ENCODE measurements around the gene CDH22.

The CDH22 gene

DNA sequence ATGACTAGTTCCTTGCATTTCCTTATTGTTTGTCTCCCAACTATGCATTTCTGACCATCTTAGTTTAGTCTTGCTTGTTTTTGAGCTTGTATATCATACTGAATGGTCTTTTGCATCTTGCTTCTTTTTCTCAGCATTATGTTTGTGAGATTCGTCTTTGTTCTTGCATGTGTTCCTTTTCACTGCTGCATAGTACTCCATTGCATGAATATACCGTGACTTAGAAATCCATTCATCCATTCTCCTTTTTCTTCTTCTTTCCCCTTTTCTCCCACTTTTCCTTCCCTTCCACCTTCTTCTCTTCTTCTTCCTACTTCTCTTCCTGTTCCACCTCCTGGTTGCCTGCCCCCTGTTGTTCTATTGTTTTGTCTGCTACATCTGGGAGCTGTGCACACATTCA is 42.8 kb downstream of the CDH22 start:
- no peak for DNase-seq

DNA sequence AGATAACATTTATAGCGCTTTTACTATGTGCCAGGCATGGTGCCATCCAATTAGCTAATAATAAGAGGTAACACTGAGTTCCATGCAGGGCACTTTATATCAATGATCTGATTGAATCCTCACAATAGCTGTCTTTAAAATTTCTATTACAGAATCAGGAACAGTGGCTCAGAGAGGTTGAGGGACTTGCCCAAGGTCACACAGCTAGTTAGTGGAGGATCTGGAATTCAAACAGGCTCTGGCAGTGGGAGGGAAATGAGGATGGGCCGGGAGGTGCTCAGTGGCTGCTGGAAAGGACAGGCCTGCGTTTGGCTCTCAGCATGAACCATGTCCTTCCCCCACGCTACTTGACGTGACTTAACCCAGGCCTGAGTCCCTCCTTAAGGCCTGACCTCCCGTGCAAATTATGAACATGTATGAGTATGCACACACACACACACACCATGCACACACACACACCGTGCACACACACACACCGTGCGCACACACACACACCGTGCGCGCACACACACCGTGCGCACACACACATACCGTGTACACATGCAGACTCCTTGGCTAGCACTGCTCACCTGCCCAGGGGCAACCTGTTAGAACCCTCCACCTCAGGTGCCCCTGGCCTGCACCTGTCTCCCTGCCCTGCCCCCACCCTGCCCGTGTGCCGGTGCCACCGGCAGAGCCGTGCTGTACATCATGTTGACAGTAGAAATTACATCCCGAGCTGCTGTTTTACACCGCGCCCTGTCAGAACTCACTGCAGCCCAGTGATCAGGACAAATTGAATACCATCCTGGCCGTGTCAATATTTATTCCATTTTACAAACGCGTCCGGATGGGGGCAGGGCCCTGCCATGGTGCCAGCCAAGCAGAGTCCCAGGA is 43.7 kb downstream of the CDH22 start:
- DNase-seq = no peak

DNA sequence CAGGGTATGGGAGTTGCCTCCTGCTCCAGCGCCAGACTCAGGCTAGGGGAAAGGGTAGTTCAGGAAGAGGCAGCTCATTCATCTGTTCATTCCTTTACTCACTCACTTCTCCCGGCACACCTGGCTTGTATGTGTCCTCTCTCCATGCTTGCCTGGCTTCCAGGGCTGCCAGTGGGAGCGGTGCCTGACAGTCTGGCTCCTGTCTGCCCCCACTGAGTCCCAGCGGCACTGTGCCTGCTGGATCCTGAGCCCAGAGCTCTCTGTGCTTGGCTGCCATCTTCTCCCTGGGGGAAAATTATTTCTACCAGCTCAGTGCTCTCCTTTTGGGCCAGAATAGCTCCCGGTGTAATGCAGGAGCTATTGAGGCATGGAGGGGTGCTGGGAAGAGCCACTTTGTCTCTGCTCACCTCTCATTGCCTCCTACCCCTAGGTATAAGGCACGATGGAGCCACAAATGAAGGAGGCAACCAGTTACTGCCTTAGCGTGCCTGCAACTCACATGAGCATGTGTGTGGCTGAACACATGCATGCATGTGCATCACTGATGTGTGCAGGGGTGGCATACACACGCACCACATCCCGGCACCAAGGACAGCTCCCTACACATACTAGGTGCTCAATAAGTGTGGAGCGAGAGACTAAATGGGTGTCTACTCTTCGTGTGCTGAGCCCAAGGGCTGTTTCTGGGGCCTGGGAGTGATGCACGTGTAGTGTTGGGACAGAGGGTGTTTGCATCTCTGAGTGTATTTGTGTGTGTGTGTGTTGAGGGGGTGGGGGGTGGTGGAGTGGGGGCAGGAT is 46.6 kb downstream of the CDH22 start:
- no peak for DNase-seq

DNA sequence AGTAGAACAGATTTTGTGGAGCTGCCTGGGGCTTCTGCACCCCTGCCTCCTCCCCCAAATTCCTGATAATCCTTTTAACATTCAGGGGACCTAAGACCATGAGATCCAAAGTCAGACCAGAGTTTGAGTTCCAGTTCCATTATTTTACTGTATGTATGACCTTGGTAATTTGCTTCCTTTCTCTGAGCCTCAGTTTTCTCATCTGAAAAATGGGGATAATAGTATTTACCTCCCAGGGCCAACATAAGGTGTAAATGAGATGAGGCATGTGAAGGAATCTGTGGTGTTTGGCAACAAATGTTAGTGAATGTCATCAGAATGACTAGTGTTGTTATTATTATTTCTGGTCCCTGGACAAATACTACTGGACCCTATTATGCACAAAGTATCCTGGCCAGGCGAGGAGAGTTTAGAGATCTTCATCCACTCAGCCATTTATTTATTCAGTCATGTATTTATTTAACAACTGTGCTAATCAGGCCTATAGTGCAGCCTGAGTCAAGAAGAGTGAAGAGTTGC is 47.3 kb downstream of the CDH22 start:
- no peak for DNase-seq

DNA sequence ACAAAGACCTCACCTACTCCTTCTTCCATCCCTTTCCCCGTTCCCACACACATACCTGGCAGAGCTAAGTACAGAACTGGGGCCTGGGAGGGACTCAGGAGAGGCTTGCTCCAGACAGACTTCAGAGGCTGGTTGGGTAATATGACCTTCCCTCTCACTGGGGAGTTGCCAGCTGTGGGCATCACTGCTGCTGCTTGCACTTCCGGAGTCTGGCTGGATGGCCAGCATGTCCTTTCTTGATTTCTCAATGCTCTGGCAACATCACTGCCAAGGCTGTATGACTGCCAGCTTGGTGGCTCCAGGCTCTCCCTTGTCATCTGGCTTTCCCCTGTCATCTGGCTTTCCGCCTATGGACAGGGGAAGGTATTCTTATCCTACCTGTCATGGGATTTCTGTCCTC is 47.8 kb downstream of the CDH22 start:
- no peak for DNase-seq

DNA sequence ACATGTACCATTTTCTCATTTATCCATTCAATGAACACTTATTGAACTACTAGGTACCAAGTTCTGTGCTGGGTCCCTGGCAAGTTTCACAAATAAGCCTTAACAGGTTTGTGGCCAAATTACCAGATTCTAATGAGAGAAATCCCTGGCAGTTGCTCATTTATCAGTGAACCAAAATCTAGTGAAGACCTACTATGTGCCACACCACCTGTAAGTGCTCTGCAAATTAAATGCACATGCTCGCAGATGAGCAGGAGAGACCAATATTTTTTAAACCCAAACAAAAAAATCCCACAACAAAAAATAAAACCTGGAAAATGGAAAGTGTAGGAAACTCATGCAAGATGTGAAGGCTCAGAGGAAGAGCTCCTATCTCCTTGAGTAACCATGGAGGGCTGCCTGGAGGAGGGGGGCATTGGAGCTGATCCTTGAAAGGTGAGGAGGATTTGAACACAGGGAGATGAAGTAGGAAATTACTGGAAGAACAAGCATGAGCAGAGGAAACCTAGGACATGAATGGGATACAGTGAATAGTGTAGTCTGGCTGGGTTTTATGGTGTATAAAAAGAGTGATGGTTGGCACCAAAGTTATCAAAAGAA is 48.9 kb downstream of the CDH22 start:
- DNase-seq = no peak

DNA sequence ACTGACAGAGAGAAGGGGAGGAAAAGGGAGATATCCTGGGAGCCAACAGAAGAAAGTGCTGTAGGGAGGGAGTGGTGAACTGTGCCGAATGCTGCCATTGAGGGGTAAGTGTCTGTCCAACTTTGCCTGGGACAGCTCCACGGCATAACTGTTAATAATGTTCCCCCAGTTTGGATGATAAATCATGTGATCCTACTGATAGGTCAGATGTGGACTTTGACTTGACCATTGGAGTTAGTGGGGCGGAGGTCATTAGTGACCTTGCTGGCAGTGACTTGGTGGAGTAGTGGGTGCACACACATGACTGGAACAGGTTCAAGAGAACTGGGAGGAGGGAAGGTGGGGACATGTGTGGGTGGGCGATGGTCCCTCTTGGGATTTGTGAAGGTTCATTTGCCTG is 50.4 kb downstream of the CDH22 start:
- no peak for DNase-seq

DNA sequence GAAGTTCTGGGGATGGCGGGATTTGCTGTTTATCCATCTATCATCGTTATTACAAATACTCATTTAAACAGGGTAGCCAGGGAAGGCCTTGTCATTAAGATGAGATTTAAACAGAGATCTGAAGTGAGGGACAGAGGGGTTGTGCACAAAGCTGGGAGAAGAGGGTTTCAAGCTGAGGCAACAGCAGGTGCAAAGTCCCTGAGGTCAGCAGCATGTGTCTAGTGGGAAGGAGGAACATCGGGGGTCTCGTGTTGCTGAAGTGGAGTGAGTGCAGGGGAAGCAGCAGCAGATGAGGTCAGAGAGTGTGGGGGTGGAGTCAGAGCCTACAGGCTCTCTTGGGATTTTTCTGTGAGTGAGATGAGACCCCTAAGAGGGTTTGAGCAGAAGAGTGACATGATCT is 52.0 kb downstream of the CDH22 start:
- DNase-seq = no peak

DNA sequence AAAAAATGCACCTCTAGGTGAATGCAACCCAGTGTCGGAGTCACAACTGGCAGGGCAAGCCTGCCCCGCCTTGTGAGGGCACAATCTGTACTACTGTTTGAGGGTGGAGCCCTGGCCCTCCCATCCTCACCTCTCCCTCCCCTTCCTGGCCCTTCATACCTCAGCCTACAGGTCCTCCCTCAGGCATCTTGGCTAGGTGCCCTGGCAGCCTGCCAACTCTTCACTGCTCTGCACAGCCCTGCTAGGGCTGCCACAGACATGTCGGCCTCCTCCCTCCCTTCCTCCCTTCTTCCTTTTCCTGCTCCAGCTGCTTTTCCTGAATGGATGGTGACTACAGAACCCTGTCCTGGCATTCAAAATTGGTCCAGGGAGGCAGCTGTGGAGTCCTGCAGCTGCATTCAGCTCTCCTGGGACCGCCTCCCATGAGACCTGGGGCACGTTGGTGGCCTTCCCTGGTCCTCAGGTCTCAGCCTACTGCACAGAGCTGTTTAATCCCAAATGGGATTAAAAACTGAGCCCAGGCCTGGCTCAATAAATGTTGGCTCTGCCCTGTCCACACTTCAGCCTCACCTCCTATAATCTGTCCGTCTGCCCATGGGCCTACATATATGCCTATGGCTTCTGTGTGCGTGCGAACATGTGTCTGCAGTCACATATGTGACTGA is 52.7 kb downstream of the CDH22 start:
- DNase-seq = peak; percentile 61

DNA sequence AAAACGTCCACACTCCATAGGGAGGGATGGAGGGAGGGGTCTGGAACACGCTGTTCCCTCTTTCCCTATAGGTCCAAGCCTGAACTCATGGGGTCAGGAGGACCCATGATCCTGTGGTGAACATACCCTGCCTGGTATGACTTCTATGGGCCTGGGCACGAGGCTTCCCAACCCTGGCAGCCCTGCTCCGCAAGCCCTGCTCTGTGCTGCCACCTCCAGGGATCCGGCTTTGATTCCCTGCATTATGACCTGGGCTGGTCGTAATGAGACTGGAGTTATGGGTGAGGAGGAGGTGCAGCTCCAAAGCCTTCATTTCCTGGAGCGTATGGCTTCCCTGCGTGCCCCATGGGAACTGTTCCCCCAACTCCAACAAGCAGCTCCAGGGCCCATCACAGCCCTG is 54.9 kb downstream of the CDH22 start:
- DNase-seq = no peak

DNA sequence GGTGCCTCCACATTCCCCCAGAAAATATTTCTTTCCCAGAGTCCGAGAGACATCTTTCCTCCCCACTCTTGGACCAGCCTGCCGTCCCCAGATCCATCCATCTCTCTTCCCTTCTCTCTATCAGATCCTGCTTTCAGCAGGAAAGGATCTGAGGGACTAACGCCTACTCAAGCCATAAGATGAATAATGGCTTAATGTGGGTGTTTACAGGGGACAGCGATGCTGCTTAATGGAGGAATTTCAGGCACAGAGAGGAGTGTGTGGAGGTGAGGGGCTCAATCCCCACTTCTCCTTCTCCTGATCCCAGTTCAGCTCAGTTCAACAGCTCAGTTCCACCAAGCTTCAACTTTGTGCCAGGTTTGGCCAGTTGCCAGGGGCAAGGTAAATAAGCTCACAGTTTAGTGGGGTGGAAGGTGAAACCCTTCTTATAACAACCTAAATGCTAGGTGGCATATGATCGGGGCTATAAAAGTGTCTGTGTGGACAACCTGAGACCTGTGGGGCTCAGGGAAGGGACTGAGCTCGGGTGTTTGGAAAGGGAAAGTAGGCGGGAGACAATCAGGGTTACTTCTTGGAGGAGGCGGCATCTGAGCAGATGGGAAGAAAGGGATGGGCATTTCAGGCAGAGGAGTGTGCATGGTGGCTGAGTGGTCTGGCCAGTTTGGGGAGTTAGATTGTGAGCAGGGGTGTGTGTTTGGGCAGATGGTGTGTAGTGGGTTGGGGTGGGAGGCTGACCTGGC is 55.8 kb downstream of the CDH22 start:
- no peak for DNase-seq

DNA sequence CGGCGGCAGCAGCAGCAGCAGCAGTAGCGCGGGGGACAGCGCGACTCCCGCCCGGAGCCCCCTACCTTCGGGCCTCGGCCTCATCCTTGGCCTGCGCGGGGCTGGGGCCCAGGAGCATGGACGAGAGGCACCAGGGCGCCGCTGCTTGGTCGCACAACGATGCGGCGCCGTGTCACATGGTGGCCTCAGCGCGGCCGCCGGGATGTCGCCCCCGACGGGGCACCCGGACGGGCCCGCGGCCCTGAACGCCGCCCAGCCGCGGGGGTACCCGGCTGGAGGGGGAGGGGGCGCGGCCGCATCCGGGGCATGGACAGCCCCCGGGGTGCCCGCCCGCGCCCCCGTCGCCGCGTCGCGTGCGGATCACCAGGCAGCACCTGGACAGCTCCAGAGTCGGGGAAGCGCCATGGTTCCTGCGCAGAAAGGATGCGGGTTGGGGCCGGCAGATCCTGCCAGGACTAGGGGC is 57.1 kb downstream of the CDH22 start:
- no peak for DNase-seq

DNA sequence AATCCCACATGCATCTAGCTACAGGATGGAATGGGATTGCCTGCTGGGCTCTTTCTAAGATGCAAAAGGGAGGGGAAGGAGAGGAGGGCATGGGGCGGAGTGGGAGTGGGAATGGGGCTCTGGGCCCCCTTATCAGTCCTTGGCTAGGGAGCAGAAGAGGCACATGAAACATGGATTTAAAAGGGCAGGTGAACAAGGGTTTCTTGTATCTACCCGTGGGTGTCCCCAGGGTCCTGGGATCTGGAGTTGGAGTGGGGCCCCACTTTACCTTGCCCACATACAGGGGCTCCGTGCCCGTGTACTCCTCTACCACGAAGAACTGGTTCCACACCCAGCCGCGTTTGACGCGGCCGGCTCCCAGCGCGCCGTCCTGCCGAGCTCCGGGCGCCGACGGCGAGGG is 57.5 kb downstream of the CDH22 start:
- no peak for DNase-seq

DNA sequence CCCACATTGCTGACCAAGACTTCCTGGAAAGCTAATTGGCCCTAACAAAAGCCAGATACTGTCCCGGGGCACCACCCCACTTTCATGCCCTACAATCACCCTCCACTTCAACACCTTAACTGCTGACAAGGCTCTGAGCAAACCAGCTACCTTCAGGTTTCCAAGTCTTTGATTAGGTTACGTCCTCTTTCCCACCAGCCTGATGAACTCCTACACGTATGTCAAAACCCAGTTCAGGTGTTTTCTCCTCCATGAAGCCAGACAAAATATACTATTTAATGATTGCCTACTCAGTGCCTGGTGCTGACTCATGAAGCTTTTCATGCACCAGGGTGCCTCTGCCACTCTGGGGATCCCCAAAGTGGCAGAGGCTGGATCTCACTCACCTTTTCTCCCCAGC is 58.6 kb downstream of the CDH22 start:
- no peak for DNase-seq

DNA sequence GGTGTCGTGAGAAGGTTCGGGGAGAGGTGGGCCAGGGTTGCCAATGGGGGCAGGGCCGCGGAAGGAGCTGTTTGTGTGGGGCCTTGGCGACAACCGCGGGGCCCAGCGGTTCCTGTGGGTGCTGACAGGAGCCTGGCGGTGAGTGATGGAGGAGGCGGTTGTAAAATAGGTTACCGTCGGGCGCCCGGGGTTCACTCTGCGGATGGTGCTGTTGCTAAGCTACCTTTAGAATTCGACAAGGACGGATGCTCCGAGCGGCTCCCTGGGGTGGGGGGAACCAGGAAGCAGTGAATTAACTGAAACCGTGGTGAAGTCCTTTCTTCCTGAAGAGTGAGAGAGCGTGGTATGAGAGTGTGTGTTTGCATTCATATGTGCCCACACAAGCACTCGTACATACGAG is 61.7 kb downstream of the CDH22 start:
- no peak for DNase-seq

DNA sequence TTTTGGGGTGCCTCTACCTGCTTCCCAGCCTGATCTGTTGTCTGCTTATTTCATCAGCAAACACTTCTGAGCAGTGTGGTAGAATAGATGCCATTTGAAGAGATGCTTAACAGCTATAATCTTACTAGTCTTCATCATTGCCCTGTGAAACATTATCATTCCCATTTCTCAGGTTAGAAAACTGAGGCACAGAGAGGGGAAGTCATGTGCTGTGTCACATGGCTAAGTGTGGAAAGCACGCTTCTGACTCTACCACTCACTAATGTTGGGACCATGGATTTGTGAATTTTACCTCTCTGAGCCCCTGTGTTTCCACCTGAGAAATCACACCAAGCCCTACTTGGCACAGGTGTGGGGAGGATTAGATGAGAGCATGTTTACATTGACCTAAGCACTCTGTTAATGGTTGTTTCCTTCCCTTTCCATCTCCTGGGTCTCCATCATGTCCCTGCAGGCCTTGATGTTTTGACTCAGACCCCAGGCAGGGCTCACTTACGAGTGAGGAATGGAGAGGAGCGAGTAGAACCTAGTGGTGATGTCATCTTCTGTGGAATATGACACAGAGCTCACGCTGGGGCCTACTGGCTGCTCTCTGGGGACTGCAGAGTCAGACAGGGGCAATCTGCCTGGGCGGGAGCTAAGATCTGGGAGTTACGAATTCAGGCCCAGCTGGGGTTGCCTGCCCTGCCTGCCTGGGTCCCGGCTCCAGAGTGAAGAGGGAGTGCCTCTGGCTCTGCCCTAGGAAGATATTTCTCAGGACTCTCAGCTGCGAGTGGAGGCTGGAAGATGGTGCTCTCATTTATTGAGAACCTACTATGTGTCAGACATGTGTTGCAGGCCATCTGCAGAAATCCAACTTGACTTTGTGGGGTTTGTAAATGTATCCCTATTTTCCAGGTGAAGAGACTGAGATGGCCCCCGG is 64.3 kb downstream of the CDH22 start:
- no peak for DNase-seq

DNA sequence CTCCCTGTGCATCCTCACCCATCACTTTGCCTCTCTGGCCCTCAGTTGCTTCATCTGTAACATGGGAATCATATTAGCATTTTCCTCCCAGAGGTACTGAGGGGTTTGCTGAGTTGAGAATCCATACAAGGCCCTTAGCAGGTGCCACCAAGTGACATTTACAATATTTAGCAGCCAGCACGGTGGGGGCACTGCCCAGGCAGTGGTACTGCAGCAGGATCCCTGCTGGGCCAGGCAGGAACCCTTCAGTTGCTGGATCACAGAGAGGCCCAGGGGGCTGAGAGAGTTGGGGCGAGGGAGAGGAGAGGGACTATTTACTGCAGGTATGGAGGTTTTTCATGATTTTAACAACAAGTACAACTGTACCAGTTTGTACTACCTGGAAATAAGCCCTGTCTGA is 65.9 kb downstream of the CDH22 start:
- no peak for DNase-seq

DNA sequence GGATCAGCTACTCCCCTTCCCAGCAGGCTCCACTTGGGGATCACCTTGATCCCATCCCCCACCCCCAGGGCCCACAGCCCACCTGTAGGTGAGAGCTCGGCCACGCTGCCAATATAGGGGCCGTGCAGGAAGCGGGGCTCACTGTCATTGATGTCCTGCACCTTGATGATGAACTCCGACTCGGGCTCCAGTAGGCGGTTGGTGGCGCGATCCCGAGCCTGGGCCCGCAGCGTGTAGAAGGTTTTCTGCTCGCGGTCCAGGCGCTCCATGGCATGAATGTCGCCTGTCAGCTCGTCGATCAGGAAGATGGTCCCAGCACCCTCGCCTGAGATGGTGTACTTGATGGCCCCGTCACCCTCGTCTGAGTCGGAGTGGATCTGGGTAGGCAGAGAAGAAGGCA is 67.4 kb downstream of the CDH22 start:
- DNase-seq = no peak

DNA sequence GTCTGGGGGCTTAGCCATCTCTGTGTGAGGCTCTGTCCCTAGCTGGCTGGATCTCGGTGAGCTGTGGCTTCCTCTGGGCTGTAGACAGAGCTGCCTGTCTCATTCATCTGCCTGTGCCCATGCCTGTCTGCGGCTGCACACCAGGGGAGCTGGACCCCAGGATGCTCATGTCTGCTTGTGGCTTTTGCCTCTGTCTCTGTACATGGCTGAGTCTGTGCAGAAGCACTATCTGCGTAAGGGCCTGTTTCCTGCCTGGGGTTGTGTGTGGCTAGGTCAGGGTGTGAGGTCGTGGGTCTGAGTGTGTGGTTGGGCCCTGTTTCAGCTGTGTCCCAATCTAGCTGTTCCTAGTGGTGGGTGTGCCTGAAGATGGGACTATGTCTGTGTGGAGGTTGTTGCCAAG is 68.2 kb downstream of the CDH22 start:
- DNase-seq = no peak

DNA sequence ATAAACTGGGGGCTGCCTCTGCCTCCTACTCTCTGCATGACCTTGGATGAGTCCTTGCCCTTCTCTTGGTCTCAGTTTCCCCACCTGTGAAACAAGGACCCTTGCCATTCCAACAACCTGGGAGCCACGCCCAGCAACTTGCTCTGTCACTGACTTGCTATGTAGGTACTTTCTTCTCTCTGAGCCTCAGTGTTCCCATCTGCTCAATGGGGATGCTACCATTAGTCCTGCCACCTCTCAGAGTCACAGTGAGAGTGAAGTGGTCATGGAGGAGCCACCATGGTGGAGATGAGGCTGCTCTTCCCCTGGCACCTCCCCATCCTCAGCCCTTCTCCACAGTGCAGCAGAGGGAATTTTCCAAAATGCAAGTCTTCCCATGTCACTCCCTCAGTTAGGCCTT is 70.6 kb downstream of the CDH22 start:
- no peak for DNase-seq

DNA sequence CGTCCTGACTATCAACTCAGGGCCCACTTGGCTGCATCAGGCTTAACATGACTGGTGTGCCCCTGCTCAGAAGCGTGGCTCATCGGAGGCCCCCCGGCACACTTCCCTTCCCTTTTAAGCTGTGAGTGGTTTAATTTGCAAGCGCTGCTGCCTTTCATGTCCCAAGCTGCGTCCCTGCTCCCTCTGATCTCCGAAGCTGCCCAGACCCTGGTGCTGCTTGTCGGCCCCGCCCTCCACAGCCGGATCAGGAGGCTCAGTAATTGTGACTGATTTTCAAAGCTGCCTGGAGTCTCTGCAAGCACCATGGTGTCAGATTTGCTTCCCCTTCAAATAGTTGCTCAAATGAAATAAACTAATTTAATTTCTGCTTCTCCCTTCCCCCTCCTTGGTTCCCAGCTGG is 71.1 kb downstream of the CDH22 start:
- DNase-seq = no peak
